Measurements from ENCODE around the gene NANS. TPM values are rescaled to one million over a fixed set of nuclear protein-coding genes. Genes with fewer than 3 reads are reported as not detected.

Gene NANS
- total and polyA plus RNA-seq, 10 of the 15 experiments (the other 5 are each of a cell fraction or from before 2014, with no cell fraction given): 21.0 to 126 (median 52.3) TPM

- H3K36me3 ChIP-seq (ENCODE audit: control insufficient read depth in 2 of 2, insufficient read depth in 2 of 2, low read length in 1 of 2): peaks cover 23 to 25% of the 10 kb centered on the region in 2 experiments
These were observed 38.2 kb upstream of the NANS start for GRCh38 chr9:98018347-98018746.

GRCh38 chr9:98019098-98019497 is 37.4 kb upstream of the NANS start:
- Histone ChIP-seq H2AFZ (ENCODE audit: control insufficient read depth, low read depth, low read length) (no peak overlapping the region), H3K4me2 (ENCODE audit: control insufficient read depth, insufficient read depth) (no peak overlapping the region), H3K9me3 (replicated peaks; ENCODE audit: control insufficient read depth, insufficient read depth, low read length) (no peaks in the 10 kb centered on the region), H3K9ac (ENCODE audit: control insufficient read depth, insufficient read depth, low read length) (no peak overlapping the region), H3K27ac (ENCODE audit: control insufficient read depth, insufficient read depth) (no peak overlapping the region), H3K4me3 (no peak overlapping the region), H3K79me2 (ENCODE audit: control insufficient read depth, insufficient read depth, low read length) (no peaks in the 10 kb centered on the region), H3K27me3 (replicated peaks in 1 of 2; ENCODE audit: control insufficient read depth in 2 of 2, insufficient read depth in 2 of 2, low read length in 1 of 2) (no peaks in the 10 kb centered on the region), H4K20me1 (ENCODE audit: control insufficient read depth, insufficient read depth) (no peaks in the 10 kb centered on the region), H3K36me3 (ENCODE audit: control insufficient read depth in 2 of 2, insufficient read depth in 2 of 2, low read length in 1 of 2) (peaks cover 18 to 25% of the 10 kb centered on the region in 2 experiments), H3K4me1 (ENCODE audit: control insufficient read depth, insufficient read depth, low read length) (no peaks in the 10 kb centered on the region)
- BruUV-seq (replicated peaks): no TSS peak
- TF ChIP-seq PKNOX1 (IDR thresholded peaks at IDR 0.05) (no peak), BCL3 (IDR thresholded peaks at IDR 0.05; ENCODE audit: borderline replicate concordance, insufficient read depth, low read depth, low read length, poor library complexity, severe bottlenecking) (no peak), IRF3 (IDR thresholded peaks at IDR 0.05) (no peak), ELK1 (IDR thresholded peaks at IDR 0.05; ENCODE audit: low read depth, low read length) (no peak), CTCF (IDR thresholded peaks at IDR 0.05 in 2 of 3, conservative IDR thresholded peaks at IDR 0.05 in 1 of 3; ENCODE audit: control insufficient read depth in 2 of 3, extremely low read depth in 1 of 3, insufficient read depth in 1 of 3, low read depth in 3 of 3, low read length in 3 of 3) (no peak)
- ChIA-PET CTCF (interaction anchor here (0.9 to 1.3 kb wide), 3 partner anchors 11 to 22 kb away, joined by 3 read pairs; no protein-coding TSS in a partner anchor), RAD21 (ENCODE audit: unreplicated experiment) (no interaction called here), POLR2A (no interaction called here), SMC1A (ENCODE audit: uncharacterized antibody, unreplicated experiment) (interaction anchor here (1.6 to 1.7 kb wide), 2 partner anchors 9 to 26 kb away, joined by 3 to 5 read pairs; no protein-coding TSS in a partner anchor)
- intact Hi-C loops (cut with micrococcal nuclease; ENCODE audit: unreplicated experiment) (no loop called here), in situ Hi-C loops (cut with MboI) (no loop called here)
- no peak for ATAC-seq
- WGBS (ENCODE audit: insufficient coverage, insufficient replicate concordance, low lambda C conversion rate, missing lambda C conversion rate): 27% methylated on average over 4 of the region's 4 CpGs
- FAIRE-seq: no peak
- DNase-seq (ENCODE audit: low read depth, low spot score): no peak

More at GRCh38 chr9:98018347-98018746, 38.2 kb upstream of the NANS start:
- ChIA-PET POLR2A (no interaction called here), RAD21 (ENCODE audit: unreplicated experiment) (interaction anchor here (0.8 kb wide), 1 partner anchor 31 kb away, joined by 3 read pairs; no protein-coding TSS in a partner anchor), CTCF (interaction anchor here (1.2 kb wide), 1 partner anchor 10 kb away, joined by 3 read pairs; no protein-coding TSS in a partner anchor), SMC1A (ENCODE audit: uncharacterized antibody, unreplicated experiment) (interaction anchor here (1.4 kb wide), 1 partner anchor 15 kb away, joined by 3 read pairs; no protein-coding TSS in a partner anchor)
- no peak overlapping the region for H3K27ac ChIP-seq (ENCODE audit: control insufficient read depth, insufficient read depth)
- no peaks in the 10 kb centered on the region for H3K27me3 ChIP-seq (replicated peaks in 1 of 2; ENCODE audit: control insufficient read depth in 2 of 2, insufficient read depth in 2 of 2, low read length in 1 of 2)
- FAIRE-seq (no peak), ATAC-seq (no peak), DNase-seq (ENCODE audit: low read depth, low spot score) (no peak)
- no TSS peak for BruUV-seq (replicated peaks)
- 84% methylated on average over 5 of the region's 5 CpGs for WGBS (ENCODE audit: insufficient coverage, insufficient replicate concordance, low lambda C conversion rate, missing lambda C conversion rate)
- H3K9me3 ChIP-seq (replicated peaks; ENCODE audit: control insufficient read depth, insufficient read depth, low read length): no peaks in the 10 kb centered on the region
- H3K79me2 ChIP-seq (ENCODE audit: control insufficient read depth, insufficient read depth, low read length): no peaks in the 10 kb centered on the region
- no peak overlapping the region for H3K4me3 ChIP-seq
- no peak overlapping the region for H3K9ac ChIP-seq (ENCODE audit: control insufficient read depth, insufficient read depth, low read length)
- H2AFZ ChIP-seq (ENCODE audit: control insufficient read depth, low read depth, low read length): no peak overlapping the region
- H3K4me2 ChIP-seq (ENCODE audit: control insufficient read depth, insufficient read depth): no peak overlapping the region
- intact Hi-C loops (cut with micrococcal nuclease; ENCODE audit: unreplicated experiment) (no loop called here), in situ Hi-C loops (cut with MboI) (no loop called here)
- H3K4me1 ChIP-seq (ENCODE audit: control insufficient read depth, insufficient read depth, low read length): no peaks in the 10 kb centered on the region
- TF ChIP-seq JUNB (IDR thresholded peaks at IDR 0.05) (no peak), BMI1 (IDR thresholded peaks at IDR 0.05; ENCODE audit: borderline replicate concordance) (no peak), STAT3 (IDR thresholded peaks at IDR 0.05; ENCODE audit: low read depth, low read length) (no peak), NRF1 (conservative IDR thresholded peaks at IDR 0.05; ENCODE audit: low read depth, low read length) (no peak), ZBED1 (IDR thresholded peaks at IDR 0.05; ENCODE audit: borderline replicate concordance) (no peak), ZNF207 (IDR thresholded peaks at IDR 0.05; ENCODE audit: borderline replicate concordance) (no peak)
- H4K20me1 ChIP-seq (ENCODE audit: control insufficient read depth, insufficient read depth): no peaks in the 10 kb centered on the region

Measured in GM12878 (cell line).